GM19438 (cell line): ENCODE measurements around the gene GRID1.

Source experiments
- ATAC-seq: cut with Tn5 transposase; IDR thresholded peaks from one replicate; pipeline ENCODE4 v1.9.1; 2021; ENCODE audit warnings: low read depth; ENCODE audit not compliant: unreplicated experiment

Gene GRID1

DNA sequence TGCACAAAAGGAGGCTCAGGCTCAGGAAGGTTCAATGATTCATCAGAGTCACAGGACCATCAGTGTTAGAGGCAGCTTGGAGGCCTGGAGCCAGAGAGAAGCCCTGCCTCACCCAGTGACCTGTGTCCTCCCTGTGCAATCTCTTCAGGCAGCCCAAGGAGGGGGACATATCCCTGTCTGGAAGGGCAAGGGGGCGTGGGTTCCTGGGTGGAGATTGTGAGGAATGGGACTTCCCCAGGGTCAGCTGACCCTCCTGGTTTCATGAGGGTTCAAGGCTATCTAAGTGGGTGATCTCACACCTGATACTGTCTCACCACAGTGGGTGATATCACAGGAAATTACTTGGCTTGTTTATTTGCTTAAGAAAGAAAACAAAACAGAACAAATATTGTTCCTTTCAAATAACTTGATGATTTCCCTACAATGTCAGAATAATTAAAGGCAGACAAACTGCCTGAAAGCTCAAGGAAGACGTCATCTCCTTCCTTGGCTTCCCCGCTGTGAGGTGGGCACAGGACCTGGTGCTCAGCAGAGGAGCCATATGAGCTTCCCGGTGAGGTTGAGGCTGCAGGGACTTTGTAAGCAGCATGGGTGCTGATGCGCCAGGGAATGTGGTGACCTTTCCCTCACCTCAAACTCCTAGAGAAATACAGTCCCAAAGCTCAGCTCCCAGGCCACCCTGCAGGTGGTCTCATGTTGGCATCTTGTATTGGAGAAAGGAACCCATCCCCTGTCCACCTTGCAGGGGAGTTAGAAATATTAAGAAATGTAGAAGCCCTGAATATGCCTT, 763.2 kb downstream of the GRID1 start:
- no peak for ATAC-seq

DNA sequence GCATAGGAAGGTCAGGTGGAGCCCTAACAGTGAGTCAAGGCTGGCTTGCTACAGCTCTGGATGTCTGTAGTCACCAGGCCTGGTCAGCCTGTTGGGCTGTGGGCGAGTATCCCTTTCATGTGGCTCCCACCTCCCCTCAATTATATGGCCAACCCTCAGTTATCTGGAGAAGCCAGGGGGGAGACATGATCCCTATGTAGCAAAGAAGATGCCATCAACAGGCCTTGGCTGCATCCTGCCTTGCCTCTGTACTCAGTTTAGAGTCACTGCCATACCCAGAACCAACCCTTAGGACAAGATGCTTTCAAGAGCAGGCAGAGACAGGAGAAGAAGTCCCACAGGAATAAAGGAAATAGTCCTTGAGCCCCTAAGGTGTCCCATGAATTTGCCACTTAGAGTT, 763.9 kb downstream of the GRID1 start:
- ATAC-seq = no peak

DNA sequence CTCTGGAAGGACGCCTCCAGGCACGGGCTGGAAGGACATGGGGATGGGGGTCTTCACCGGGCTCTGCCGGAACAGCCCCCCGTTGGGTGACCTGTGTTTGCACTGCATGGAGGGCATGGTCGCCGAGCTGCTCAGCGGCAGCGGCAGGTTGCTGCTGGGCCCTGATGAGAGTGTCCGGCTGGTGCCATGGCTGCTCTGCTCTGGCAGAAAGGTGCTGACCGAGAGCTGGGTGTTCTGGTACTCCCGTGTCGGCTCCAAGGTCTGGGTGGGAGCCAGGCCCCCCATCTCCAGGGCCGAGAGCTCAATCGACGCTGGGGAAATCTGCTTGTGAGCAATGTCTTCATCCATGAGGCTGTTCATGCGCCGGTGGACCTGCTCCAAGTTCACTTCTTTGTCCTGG, 764.3 kb downstream of the GRID1 start:
- ATAC-seq = no peak

DNA sequence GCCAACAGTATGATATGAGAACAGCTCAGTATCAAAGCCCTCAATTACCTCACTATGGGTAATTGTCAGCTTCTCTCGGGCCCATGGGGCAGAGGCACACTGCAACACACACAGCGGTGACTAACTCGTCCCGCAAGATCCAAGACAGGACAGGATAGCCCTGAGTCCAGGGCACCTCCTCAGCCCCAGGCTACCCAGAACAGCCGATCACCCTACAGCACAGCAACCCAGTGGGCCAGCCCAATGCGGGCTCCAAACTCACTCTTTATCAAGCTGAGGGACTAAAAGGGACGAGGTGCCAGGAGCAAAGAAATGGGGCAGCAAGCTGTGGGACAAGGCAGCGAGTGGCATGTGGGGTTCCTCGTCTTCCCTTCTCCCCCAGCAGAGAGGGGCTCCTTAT, 765.1 kb downstream of the GRID1 start:
- no peak for ATAC-seq

DNA sequence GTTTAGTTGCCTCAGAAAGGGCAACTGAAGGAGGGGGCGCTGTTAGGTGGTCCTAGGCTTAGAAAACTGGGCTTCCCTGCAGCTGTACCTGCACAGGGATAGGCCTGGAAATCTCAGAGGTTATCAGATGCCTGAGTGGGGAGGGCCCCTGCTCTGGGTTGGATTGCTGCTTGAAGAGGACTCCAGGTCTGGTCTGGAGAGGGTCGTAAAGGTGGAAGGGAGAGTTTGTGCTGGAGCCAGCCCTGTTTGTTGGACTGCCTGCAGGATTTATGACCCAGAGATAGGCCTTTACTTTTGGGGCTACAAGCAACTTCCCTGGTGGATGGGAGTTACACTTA, 765.9 kb downstream of the GRID1 start:
- ATAC-seq = no peak

DNA sequence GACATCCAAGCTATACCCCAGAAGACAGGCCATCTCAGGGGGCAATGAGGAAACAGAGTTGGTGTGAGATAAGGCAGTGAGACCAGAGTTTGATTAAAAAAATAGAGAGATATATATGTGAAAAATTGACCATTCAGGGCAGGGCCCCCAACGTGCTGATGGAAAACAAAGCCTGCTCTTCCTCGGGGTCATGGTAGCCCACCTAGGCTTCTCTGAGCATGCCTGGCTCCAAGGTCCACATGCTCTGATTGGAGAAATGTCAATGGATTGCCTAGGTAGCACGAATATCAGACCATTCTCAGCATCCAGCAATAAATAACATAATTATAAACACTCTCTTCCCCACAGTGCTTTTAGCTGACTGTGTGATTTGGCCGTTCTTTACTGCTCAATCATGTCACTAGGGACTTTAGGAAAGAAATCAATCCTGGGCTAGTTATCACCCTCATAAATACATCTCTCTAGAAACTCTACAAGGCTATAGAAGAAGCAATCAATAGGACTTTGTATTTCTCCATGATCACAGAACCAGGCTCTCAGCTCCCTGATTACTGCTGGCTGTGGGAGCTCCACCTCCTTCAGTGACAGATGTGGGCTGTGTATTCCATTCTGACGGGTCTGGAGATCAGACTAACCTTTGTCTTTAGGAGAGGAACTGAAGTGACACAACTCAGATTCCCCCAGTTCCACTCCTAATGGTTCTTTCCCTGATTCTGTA, 766.4 kb downstream of the GRID1 start:
- ATAC-seq = no peak

DNA sequence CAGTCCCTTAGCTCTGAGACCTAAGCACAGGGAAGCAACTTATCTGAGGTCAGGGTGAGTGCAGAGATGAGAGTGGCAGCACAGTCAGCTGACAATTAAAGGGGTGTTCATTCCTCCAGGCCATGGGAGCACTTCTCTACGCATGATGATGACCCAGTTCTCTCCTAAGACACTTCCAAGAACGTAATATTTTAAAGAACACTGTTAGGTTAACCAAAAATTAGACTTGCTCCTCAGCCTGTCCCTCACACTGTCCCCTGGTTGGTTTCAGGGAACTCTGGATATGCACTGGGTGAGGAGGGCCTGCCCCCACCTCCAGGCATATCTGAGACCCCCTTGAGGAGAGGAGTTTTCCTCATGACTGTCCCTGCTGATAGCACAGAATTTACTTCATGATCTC, 767.5 kb downstream of the GRID1 start:
- no peak for ATAC-seq

DNA sequence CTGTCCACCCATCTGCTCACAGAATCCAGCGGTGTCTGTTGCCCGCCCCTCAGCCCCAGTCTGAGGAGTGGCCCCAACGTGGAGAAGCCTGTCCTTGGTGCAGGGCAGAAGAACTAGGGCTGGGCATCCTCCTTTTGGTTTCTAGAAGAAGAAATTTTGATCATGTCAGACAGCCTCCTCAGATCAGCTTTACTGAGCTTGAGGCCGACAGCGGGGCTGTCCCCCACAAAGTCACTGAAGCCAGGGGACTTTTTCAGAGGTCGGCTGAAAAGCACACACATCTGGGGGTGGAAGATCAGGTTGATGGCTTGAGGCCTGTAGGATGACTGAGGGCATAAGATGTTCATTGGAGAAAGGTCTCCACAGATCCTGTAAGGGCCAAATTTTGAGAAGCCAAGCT, 767.9 kb downstream of the GRID1 start:
- no peak for ATAC-seq

DNA sequence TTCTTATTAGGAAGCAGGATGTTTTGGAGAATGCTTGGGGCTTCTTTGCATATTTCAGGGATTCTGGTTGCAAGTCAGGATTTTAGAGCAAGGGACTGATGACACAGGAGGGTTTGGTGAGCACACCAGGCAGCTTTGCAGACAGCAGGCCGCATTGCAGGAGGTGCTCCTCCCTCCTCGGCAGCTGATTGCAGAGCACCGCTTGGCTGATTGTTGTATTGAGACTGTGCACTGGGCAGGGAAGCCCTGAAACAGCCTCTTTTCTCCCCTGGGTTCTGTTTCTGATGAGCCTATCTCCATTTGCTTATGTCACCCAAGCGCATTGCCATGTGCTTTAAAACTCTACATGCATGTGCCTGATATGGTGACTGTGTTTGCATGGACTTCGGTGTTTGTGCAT, 769.6 kb downstream of the GRID1 start:
- ATAC-seq = no peak

DNA sequence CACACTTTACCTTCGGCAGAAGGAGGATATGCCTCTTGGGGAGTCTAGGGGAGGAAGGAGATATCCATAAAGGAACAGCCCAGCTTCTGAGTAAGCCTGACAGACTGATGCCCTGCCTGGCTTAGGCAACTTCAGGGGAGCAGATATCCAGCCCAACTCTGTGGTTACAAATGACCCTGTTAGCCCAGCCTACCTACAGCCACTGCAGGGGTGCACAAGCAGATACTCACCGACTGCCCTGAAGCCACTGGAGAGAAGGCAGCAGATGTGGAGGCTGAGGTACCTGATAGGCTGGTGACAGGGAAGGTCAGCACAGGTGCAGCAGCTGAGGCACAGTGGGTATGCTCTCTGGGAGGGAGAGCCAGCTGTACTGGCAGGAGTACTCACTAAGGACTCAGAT, 770.2 kb downstream of the GRID1 start:
- ATAC-seq = no peak

DNA sequence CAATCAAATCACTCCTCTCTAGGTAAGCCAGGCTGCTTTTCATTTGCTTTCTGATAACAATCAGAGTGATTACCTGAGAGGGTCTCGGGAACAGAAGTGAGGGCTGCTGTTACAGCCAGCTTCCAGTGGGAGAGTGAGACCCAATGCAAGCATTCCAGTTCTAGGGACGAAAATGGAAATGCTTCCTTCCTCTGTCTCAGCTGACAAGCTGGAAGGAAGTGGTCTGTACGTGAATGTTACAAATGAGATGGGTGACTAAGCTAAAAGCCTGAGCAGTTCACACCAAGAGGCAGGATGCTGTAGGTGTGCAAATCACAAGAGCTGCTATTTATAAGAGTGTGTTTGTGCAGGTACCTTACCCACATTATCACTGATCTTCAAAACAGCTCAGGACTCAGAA, 772.4 kb downstream of the GRID1 start:
- no peak for ATAC-seq

DNA sequence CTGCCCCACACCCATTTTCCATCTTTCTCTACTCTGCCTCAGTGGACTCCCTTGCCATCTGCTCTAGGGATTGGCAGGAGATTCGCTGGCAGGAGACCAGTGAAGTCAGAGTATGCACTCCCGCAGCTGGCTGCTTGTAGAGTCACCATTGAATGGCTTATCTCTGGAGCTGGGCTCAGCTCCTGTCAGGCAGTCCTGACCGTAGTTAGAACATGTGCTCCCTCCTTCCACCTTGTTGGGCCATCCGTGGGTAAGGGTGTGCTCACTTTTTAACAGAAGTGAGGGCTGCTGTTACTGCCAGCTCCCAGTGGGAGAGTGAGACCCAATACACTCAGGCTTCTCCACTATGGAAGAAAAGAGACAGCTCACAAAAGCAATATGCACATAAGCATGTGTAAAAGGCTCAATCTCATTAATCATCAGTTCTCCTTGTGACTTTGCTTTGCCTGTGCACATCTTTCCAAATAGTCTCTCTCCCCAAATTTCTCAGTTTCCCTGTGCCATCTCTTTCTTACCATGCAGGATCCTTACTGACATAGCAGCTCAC, 773.3 kb downstream of the GRID1 start:
- no peak for ATAC-seq

DNA sequence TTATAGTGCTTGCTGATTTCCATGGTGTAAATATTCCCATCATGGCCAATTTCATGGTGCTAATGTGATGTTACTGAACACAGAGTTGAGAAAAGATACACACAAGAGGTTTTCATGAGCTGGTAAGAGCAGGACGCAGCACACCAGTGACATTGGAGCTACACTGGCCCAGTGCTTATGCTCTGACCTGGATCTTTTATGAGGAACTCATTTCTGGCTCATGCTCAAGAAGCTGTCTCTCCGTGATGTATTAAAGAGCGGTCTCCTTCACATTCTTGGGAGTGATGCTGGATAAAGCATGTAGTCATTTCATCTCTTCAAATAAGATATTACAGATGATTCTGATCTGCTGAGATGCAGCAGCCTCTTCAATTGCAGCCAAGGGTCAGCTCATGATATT, 785.2 kb downstream of the GRID1 start:
- ATAC-seq = no peak

DNA sequence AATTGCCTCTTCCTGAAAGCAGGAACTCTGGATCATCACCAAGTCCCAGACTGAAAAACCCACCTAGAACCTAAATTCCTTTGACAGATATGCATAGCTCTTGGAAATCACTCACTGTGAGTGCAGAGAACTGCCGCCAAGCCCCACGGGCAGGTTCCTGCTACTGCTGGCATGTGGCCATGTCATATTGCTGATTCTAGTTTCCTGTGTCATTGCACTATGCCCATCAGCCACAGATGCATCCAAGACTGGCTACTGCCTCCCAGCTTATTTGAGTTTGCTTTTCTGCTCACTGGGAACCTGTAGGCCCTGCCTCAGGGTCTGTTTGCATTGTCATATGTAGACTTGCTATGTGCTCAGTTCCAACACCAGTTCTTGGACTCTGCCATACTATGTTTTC, 786.0 kb downstream of the GRID1 start:
- ATAC-seq = no peak

DNA sequence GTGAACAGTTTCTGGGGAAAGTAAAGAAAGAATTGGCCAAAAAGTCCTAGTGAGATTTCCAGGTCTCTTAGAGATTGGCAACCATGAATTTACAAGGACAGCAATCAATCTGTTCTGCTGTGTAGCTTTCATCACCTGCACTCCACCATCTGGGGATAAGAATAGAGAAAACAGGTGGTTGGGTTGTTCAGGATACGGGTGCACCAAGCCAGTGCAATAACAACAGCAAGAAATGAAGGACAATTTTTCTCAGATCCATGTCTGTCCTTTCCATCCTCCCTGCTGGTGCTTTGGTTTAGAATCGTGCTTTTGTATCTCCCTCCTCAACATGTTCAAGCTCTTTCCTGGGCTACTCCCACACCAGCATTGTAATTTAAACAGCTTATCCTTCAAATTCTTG, 787.7 kb downstream of the GRID1 start:
- ATAC-seq = no peak

DNA sequence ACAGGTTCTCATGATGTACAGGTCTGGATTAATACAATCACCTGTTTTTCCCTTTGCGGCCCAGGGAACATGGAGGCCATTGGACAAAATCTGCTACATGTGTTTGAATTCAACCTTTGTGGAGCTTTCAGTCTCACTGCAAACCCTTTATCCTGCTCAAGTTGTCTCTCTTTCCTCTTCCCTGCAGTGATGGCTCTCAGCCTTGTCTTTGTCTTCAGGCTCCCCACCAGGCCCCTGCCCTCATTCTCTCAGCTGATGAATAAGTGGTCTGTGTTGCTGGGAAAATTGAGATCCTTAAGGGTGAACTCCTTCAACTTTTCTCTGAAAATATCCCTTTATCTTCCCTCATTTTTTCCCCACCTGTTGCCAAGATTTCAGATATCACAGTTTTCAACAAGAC, 791.2 kb downstream of the GRID1 start:
- no peak for ATAC-seq

DNA sequence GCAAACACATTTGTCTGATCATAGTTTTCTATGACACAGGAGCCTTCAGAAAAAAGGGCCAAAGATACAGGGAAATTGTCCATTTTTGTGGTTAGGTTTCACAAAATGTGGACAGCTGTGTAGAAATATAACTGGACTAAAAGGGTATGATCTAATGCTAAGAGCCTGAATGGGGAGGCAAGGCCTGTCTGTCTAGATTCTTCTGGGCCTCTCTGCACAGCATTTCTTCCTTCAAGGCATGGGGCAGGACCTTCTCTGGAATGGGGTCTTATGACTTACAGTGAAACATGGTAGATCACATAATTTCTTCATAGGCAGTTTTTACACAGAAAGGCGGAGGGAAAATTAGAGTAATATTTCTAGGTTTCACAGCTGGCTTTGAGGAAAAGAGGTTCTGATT, 795.7 kb downstream of the GRID1 start:
- no peak for ATAC-seq

DNA sequence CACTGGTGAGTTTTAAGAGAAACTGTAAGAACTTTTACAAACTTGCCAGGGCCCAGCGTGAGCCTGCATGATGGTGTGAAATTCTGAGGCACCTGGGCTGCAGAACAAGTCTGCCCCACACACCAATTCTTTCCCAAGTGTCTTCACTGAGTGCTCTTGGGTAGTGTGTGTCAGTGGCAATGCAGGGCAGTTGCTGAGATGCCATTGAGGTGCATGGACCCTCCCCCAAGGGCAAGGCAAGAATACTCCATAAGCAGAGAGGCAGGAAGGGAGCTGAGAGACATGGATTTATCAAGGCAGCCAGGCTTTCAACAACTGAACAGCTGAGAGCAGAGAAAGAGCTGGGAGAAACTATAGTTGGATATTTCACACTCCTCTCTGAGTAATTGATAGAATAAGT, 801.2 kb downstream of the GRID1 start:
- ATAC-seq = no peak

DNA sequence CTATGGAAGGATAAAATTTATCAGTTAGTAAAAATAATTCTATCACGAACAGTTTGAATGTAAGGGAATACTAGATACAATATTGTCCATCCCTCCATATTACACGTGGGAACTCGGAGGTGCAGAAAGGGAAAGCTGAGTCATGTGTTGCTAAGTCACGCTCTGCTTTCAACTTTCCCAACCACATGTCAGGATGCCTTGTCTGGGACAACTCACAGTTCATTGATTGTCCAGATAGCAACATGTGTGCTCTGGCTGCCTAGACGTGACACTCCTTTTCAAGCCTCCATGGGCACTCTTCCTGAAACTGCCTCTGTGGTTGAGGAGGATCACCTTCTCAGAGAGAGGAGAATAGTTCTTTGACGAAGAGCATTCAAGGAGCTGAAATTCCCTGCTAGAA, 808.1 kb downstream of the GRID1 start:
- ATAC-seq = no peak

DNA sequence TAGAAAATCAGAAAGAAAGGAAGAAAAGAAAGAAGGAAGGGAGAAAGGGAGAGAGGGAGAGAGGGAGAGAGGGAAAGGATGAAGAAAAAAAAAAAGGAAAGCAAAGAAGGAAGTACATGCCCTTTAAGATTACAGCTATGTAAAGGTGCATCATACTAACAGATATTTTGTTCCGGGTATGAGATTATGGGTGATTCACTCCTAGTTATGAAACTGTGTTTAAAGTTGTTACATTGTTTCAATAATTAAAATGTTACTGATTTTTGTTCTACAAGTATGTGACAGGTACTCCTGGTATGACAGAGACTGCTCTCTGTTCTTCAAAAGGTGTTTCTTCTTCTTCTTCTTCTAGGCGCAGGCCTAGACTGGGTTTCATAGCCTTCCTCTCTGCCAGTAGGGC, 808.9 kb downstream of the GRID1 start:
- no peak for ATAC-seq

DNA sequence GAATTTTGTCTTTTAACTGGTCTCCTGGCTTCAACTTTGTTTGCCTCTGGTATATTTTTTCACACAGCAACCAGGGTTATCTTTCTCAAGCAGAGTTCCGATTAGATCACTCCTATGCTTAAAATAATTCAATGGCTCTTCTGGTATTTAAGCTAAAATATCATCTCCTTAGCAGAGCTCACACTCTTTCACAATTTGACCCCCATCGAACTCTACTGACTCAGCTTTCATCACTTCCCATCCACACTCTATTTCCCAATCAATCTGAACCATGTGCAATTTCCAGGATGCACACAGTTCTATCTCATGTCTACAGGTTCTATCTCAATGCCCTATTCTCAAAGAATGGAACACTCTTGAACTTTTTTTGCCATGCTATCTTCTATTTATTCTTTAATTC, 809.5 kb downstream of the GRID1 start:
- no peak for ATAC-seq
